Measurements from ENCODE around the gene CCDC154.
"Not testable (repeated sequence)": the region's sequence is repeated elsewhere in the genome, so short reads cannot be mapped to it uniquely, and the experiment has no call there.

CCDC154 gene, protein sequence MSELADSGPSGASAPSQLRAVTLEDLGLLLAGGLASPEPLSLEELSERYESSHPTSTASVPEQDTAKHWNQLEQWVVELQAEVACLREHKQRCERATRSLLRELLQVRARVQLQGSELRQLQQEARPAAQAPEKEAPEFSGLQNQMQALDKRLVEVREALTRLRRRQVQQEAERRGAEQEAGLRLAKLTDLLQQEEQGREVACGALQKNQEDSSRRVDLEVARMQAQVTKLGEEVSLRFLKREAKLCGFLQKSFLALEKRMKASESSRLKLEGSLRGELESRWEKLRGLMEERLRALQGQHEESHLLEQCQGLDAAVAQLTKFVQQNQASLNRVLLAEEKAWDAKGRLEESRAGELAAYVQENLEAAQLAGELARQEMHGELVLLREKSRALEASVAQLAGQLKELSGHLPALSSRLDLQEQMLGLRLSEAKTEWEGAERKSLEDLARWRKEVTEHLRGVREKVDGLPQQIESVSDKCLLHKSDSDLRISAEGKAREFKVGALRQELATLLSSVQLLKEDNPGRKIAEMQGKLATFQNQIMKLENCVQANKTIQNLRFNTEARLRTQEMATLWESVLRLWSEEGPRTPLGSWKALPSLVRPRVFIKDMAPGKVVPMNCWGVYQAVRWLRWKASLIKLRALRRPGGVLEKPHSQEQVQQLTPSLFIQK

GRCh38 chr16:1443980-1444729 is at the start of gene CCDC154:
Gene CCDC154, minus strand, starts transcription at chr16:1444556. Its CDS starts 234 bp downstream, at chr16:1444322.
- no peak for DNase-seq

DNA sequence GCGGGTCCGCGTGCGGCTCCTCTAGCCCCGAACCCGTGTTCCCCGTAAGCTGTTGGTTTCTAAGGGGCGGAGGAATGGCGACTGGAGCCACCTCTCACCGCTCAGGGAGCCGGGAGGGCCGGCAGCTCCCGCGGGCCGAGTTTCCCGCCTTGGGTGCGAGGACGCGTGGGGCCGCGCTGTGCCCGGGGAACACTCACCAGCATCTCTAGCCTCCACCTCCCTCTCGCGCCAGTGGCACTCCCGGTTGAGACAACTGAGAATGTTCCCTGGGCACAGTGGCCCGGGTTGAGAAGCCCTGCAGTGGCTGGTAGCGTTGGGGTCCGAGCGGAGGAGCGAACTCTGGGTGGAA is 49.4 kb upstream of the CCDC154 start:
- no peak for DNase-seq

DNA sequence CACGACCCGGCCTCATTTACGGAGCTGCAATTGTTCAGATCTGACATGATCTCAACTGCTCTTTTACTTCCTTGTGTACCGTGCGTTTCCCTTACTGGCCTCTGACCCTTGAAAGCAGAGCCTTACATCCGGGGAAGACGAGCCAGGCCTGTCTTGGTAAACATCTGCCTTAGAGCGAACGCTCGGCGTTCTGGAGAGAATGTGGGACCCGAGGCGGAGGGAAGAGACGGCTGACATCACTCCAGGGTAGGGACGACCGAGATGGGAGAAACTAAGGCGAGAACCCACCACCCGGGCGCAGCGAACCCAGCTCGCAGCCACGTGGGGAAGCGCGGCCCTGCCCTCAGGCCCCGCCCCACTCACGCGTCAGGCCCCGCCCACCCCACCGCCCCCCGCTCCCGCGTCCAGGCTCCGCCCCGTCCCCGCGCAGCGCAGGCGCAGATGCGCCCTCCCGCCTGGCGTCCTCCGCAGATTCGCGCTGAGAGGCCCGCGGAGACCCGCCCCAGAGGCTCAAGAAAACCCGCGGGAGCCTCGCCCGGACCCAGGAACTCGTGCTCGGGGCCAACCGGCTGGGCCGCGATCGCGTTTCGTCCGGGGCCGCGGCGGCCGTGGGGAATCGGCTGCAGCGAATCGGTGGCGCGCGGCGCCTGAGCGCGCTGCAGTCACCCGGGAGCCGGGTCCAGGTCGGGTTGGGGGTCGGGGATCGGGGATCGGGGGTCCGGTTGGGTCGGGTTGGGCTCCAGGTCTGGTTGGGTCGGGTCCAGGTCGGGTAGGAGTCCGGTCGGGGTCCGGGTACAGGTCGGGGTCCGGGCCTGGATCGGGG is 48.8 kb upstream of the CCDC154 start, which contains the start of gene TELO2:
TSS of gene TELO2 (plus strand) at position 438 of the 823 bp plus-strand sequence. CDS start 922 bp downstream, outside the sequence.
- DNase-seq, result peak; percentile 57

DNA sequence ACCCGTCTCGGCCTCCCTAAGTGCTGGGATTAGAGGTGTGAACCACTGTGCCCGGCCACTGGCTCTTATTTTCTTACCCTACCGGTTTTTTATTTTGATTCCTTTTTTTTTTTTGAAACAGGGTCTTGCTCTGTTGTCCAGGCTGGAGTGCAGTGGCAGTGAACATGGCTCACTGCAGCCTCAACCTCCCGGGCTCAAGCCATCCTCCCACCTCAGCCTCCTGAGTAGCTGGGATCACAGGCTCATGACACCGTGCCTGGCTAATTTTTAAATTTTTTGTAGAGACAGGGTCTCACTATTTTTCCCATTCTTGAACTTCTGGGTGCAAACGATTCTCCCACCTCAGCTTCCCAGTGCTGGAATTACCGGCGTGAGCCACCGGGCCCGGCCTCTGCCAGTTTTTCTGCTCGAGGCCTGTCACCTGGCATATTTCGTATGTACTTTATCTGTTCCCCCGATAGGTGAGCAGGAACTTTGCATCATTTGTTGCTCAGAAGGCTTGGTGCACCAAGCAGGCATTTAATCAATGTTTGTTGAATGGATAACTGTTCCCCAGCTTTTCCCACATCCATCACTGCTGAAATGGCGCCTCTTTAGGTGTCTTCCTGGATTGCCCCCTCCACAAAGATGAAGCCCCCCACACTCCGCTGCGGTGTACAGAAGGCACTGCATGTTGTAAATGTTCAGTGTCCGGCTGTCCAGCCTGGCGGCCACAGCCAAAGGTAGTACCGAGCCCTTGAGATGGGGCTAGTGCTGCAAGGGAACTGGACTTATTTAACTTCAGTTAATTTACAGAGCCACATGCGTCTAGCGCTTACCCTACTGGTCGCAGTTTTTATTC is 47.9 kb upstream of the CCDC154 start:
- DNase-seq, result no peak

DNA sequence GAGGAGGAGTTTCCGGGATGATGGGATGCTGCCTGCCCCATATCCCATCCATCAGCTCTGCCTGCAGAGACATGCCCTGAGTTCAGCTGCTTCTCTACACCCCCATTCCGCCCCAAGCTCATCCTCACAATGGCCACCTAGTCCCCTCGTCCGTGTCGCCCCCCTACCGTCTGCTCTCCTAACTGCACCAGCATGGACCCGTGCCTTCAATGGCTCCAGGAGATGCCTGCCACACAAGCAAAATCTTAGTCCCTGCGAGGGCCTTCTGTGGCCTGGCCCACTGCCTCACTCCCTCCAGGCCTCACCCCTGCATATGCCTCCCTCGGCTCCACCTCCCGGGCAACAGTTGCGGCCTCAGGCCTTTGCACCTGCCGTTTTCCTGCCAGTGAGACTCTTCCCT is 47.0 kb upstream of the CCDC154 start:
- DNase-seq, result no peak

- DNase-seq, result no peak
These were observed 44.7 kb upstream of the CCDC154 start for GRCh38 chr16:1489077-1489476.

- no peak for DNase-seq
These were observed 44.3 kb upstream of the CCDC154 start, which contains the start of gene PTX4 for GRCh38 chr16:1488619-1489018. Gene PTX4, minus strand, starts transcription at chr16:1488944. Its CDS starts 35 bp downstream, at chr16:1488909.

- no peak for DNase-seq
These were observed 43.8 kb upstream of the CCDC154 start for GRCh38 chr16:1488054-1488601.

- DNase-seq, result no peak
These were observed 43.2 kb upstream of the CCDC154 start for GRCh38 chr16:1487395-1488053.

DNA sequence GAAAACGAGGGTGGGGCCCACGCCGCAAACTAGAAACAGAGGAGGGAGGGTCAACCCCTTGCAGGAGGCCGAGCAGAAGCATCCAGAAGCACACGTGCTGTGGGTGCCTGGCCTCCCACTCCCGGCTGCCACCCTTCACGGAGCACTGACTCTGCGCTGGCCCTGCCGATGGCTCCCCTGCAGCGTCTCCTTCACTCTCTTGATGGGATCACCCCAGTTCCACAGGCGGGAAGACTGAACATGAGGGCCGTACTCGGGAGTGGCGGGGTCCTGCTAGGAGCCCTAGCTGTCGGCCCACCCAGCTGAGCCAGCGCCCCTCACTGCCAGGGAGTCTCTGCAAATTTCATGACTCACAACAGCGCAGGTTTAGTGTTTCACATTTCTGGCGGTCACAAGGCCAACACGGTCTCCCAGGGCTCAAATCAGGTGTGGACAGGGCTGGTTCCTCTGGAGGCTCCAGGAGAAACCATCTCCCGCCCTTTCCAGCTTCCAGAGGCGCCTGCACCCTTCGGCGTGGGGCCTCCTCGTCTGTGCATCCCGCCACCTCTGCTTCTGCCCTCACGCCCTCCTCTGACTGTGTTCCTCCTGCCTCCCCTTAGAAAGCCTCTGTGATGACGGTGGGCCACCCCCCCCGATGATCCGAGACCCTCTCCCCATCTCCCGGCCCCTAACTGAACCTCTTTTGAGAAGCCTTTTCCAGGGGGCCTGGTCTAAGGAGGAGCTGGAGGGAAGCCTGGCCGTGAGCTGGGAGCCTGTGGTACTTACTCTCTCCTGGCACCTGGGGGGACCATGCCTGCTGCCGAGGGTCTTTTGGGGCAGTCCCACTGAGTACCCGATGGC is 42.4 kb upstream of the CCDC154 start:
- no peak for DNase-seq

- DNase-seq, result no peak
These were observed 41.6 kb upstream of the CCDC154 start for GRCh38 chr16:1485847-1486496.

DNA sequence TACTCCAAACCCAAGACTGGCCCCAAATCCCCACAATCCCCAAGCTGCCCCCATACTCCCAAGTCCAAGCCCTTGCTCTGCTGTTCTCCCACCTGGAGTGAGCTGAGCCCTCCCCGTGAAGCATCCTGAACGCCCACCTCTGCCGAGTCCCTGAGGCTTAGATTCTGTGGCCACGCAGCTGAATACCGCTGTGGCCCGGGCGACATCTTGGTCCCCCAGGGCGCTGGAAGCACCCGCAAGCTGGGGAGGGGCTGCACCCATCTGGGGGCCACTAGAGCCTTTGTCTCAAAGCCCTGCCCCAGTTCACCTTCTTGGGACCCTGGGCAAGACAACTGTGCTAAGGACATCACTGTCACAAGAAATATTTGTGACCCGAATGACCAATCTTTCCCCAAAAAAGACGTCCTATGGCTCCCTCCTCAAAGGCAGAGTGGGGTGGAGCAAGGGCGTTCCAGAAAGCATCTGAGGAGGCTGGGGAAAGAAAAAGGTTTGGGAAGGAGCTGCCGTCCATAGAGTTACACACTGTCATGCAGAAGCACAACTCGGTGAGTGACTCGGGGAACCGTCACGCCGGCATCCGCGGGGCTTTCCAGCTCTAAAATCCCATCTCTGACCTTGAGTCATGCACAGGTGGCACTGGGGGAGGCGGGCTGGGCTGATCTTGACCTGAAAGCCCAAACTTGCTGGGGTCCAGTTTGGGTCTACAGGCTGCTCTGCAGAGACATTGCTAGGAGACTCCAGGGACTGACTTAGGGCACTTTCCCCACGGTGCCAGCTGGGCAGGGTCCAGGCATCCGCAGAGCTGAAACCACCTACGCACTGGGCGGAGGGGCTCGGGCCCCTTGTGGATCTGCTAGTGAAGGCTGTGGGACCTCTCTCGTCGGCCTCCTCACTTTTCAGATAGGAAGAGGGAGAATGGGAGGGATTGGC is 37.8 kb upstream of the CCDC154 start:
- DNase-seq, result no peak

DNA sequence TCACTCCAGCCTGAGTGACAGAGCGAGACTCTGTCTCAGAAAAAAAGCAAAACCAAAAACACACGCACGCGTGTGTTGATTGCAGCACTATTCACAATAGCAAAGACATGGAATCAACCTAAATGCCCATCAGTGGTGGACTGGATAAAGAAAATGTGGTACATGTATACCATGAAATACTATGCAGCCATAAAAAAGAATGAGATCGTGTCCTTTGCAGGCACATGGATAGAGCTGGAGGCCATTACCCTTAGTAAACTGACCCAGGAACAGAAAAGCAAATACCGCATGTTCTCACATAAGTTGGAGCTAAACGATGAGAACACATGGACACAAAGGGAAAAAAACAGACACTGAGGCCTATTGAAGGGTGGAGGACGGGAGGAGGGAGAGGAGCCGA is 34.6 kb upstream of the CCDC154 start:
- DNase-seq, result not testable (repeated sequence)

DNA sequence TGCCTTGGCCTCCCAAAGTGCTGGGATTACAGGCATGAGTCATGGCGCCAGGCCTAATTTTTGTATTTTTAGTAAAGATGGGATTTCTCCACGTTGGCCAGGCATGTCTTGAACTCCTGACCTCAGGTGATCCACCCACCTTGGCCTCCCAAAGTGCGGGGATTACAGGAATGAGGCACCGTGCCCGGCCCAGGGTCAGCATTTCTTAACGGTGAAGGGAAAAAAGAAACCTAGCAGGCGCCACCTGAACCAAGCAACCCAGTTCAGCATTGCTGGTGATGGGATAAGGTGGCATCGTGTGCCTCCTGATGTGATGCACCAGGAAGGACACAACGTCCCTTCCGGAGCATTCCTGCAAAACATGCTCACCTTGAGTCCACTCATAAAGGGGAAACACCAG is 32.7 kb upstream of the CCDC154 start:
- no peak for DNase-seq

DNA sequence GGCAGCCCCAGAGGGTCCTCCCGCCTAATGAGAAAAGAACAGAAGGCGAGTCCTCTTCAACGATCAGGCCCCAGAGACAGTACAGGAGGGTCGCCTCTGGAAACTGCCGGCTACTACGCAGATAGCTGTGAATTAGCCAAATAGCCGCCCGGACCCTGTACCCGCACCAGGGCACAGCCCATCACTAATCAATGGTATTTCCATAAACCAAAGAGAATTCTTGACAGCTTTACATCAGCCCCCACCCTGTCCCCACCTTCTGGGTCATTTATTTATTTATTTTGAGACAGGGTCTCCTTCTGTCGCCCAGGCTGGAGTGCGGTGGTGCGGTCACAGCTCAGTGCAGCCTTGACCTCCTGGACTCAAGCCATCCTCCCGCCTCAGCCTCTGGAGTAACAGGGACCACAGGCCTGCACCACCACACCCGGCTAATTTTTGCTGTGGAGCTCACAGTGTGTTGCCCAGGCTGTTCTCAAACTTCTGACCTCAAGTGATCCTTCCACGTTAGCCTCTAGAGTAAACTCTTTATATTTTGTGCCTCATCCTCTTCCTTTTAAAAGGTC is 31.3 kb upstream of the CCDC154 start:
- no peak for DNase-seq

GRCh38 chr16:1474796-1475551 is 30.6 kb upstream of the CCDC154 start, which contains the start of gene CLCN7:
Gene CLCN7, minus strand, starts transcription at chr16:1475028. Its CDS starts 54 bp downstream, at chr16:1474974.
- DNase-seq, result peak; percentile 42

Measured in amniotic stem cell (primary cell).